Measurements from ENCODE around the gene FAM83F. TPM values are rescaled to one million over a fixed set of nuclear protein-coding genes. Genes with fewer than 3 reads are reported as not detected.

FAM83F gene
- polyA plus RNA-seq, 1 donor, result 0.10 TPM

DNA sequence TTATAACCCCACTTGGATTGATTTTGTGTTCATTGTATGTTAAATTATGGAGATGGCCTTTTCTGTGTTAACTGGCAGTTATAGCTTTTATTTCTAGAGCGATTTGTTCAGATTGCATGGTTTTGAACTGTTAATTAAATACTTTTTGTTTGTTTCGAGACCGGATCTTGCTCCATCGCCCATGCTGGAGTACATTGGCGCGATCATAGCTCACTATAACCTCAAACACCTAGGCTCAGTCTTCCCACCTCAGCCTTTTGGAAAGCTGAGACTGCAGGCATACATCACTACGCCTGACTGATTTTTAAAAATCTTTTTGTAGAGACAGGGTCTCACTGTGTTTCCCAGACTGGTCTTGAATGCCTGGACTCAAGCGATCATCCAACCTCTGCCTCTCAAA lies 77.0 kb downstream of the FAM83F start:
- DNase-seq, result no peak

DNA sequence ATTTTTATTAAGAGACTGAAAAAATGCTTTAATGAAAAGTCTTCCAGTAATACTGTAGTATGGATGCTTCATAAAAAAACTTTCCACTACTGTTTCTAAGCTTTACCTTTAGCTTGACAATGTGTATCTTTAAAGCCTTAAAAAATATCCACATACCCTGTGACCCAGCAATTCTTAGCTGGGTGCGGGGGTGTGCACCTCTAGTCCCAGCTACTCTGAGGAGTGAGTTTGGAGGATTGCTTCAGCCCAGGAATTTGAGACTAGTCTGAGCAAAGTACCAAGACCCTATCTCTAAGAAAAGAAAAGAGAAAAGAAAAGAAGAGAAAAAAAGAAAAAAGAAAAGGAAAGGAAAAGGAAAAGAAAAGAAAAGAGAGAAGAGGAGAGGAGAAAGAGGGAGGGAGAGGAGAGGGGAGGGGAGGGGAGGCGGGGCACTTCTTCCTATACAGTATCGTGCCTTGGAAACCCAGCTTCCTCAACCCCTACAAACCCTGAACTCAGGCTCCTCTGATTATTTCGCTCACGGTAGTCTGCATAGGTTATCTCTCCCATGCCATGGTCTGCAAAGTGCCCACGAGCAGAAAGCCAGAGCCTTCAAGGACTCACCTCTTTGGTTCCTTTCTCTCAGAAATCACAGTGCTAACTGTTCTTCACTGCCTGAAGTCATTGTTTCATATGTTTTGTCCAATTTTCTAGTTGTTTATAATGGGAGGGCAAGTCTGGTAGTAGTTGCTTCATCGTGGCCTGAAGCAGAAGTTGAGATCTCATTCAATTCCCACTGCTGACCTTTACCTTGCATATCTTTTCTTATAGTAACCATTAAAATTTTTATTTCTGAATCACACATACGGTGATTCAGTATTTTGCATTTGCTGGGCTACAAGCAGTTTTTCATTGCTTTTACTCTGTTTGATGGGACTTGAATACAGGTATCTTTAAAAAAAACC lies 82.2 kb downstream of the FAM83F start:
- DNase-seq, result no peak

DNA sequence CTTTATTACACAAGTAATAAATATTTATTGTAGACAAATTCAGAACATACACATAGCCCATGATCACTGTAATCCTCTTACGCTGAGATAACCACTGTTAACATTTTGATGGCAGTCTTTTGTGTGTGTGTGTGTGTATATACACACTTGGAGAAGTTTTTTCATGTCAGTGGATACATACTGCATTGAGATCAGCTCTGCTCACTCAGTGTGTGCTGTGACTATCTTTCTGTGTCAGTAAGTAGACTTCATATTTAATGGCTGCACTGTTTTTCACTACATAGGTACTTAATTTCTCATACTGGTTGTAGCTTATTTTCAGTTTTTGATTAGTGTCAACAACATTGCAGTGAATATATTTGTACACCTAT lies 82.9 kb downstream of the FAM83F start:
- DNase-seq, result no peak

DNA sequence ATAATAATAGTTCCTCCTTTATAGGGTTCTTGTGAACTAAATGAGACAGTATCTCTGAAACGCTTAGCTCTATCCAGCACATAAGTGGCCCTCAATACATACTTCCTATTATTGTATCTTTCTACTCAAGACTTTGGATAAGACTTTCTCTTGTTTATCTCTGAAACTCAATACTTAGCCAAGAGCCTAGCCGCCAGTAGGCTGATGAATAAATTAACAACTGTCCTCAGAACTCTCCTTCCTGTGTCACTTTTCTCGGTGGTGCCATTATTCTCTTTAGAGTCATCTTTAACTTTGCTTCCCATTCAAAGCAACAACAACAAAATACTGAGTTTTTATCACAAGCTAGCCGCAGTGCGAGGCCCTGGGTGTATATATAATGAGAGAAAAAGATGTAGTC lies 86.9 kb downstream of the FAM83F start:
- no peak for DNase-seq

DNA sequence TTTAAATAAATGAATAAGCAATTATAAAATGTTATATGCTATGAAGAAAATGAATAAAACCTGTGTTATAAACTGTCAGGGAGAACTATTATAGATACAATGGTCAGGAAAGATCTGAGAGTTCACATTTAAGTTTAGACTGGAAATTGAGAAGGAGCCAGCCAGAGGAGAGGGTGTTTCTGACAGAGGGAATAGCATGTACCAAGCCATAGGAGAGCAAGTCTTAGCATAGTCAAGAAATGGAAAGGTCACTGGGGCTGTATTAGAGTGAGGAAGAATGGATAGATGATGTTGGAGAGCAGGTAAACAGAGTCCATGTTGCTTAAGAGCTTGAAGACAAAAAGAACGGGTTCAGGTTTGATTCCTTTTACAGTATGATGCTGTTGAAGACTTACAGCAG lies 87.4 kb downstream of the FAM83F start:
- DNase-seq, result no peak

DNA sequence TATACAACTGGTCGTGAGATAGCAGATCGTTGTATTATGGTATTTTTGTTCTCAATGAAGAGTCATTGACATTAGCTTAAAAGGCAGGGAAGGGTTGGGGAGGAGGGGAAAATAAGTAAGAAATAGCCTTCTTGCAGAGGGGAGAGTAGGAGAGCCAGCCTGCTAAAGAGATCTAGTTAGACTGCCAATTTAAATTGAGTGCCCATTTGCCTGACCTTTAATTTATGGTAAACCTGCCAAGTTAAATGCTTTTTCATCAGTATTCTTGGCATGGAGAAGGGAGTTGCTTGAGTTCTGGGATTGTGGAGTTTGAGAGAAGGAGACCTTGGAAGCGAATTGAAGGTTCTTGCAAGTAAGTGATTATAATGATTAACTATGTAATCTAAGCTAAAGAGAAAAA lies 89.0 kb downstream of the FAM83F start:
- no peak for DNase-seq

DNA sequence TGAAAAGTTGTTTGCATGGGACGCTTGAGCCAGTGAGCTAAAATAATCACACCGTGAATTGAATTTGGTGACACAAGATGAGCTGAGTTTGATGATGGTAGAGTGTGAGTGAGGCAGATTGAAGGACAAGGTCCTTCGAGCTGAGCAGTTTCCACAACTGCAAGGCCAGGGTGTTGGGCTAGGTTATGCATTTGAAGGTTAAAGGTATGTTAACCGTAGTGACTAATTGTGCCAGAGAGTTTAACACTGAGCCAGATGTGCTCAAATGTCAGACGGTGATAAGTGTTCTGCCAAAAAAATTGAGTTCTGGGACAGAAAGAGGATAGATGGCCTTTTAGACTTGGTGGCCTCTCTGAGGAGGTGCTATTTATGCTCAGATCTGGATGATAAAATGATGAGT lies 89.5 kb downstream of the FAM83F start:
- no peak for DNase-seq

DNA sequence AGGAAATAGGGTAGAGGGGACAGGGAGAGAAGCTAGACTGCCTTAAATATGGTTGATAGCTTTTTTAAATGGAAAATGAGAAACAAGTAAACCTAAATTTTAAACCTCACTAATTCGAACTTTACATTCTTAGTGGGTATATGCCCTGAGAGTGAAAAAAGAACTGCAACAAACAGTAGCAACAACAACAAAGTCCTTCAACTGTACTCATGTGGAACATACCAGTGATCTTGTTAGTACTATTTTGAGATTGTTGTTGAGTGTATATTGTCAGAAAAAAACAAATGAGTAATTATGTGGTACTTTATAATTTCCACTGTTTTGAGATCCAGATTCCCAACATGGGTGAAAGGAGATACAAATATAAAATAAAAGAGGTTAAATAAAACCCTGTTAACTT lies 94.1 kb downstream of the FAM83F start:
- DNase-seq, result no peak

Other genes with a start within 250 kb of the FAM83F start
- gene ENTHD1, start 101.2 kb upstream of the FAM83F start, polyA plus RNA-seq (ENCODE audit: insufficient read length), result not detected
- 0.79 TPM for gene GRAP2, start 93.9 kb upstream of the FAM83F start, polyA plus RNA-seq (ENCODE audit: insufficient read length)
- not detected for gene TMA7B, start 34.6 kb upstream of the FAM83F start, polyA plus RNA-seq (ENCODE audit: insufficient read length)
- gene TNRC6B, start 183.0 kb downstream of the FAM83F start, polyA plus RNA-seq (ENCODE audit: insufficient read length), result 13.1 TPM